ENCODE results near the gene TMEM269.

Gene TMEM269

GRCh38 chr1:42825036-42825851, 40.5 kb downstream of the TMEM269 start:
- no peak for DNase-seq

GRCh38 chr1:42830631-42831030, 45.8 kb downstream of the TMEM269 start:
- no peak for DNase-seq

DNA sequence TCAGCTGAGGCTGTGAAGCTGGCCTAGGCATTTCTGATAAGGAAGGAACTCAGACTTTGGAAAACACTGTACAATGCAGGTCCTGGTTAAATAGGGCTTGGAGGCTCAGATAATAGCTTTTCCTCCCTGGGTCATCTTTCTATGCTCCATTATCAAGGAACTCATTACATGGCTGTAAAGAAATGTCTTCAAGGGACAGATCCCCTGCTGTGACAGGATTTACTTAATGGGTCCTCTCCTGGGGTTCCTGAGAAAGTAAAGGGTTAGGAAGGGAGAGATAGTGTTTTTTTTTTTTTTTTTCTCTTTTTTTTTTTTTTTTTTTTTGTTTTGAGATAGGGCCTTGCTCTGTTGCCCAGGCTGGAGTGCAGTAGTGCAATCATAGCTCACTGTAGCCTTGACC, 46.5 kb downstream of the TMEM269 start:
- no peak for DNase-seq

DNA sequence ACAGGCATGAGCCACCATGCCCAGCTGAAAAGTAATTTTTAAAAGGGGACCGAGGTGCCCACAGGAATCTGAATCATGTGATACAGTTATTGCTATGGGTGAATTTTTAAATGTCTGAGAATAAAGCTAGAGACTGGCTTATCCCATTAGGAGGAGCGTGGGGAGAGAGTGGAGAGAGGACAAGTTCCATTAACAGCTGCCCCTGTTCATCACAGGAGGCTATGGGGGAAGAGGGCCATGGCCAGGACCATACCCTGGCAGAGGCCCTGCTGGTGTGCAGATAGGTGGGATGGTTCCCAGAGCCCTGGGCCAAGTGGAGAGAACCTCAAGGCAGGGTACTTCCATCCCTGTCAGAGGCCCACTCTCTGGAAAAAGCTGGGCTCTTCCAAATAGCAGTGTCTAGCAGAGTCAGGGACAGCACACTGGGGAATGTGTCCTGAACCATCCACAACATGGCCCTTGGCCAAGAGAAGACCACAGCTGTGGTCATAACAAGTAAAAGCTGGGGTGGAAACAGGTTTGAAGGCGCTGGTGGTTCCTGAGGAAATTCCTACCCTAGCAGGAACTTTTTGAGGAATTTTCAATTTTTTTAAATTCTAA, 48.0 kb downstream of the TMEM269 start:
- DNase-seq, result no peak

DNA sequence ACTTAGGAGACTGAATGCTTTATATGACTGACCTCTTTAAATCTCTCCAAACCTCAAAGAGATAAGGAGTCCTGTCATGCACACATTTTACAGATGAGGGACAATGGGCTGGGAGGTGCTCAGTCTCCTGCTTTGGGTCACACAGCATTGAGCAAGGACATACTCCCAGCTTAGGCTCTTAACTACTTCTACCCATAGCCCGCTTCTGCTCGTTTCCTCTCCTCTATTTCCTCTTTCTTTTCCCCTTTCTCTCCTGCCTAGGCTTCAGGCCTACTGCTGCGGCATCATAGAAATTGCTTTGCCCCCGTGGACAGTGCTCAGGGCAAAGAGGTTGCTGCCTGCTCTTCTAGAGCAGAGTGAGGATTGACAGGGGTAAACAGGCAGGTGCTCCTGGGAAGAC, 49.2 kb downstream of the TMEM269 start:
- no peak for DNase-seq

DNA sequence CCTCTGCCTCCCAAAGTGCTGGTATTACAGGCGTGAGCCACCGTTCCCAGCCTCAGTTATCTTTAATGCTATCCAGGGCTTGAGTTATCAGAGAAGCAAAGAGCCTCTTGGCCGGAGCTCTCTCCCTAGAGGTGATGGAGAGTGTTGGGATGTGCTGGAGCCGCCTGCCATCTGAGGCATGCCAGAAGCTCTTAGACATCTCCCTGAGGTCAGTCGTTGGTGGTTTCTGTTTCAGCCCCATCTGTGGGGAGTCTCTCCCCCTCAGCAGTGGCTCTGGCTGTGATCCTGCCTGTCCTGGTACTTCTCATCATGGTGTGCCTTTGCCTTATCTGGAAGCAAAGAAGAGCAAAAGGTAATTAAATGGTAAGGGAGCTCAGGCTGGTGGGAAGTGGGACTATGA, 50.0 kb downstream of the TMEM269 start:
- DNase-seq, result no peak

GRCh38 chr1:42835422-42835821, 50.6 kb downstream of the TMEM269 start:
- DNase-seq, result no peak

- DNase-seq, result no peak
Observed at GRCh38 chr1:42837709-42838108, 52.9 kb downstream of the TMEM269 start.

DNA sequence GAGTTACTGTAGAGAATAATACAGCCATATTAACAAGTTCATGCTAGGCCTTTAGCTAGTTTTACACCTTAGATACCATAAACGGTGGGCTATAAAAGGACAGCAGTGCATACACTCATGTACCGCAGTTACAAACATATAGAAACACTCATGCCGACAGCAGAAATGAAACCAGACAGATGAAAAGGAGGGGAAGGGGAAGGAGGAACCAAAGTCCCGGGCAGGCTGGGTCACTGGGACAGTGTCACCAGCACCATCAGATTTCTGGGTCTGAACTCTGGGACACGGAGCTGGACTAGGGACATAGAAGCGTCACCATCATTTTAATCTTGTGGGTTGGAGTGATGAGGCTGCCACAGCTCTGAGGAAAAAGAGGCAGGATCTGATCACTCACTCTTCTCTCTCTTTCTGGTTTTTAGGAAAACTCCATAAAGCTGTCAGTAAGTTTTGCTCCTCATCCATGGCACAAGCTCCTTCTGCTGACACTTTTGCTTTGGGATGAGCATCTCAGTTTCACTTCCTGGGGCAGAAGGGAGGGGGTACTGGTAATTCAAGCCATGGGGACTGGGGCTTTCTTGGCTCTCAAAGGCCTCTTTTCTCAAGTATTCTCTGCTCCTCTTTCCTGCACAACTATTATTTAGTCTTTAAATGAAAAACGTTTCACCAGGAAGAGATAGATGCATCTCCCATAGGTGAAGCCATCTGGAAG, 53.8 kb downstream of the TMEM269 start:
- no peak for DNase-seq

- DNase-seq, result no peak
Observed at GRCh38 chr1:42841010-42841409, 56.2 kb downstream of the TMEM269 start.

DNA sequence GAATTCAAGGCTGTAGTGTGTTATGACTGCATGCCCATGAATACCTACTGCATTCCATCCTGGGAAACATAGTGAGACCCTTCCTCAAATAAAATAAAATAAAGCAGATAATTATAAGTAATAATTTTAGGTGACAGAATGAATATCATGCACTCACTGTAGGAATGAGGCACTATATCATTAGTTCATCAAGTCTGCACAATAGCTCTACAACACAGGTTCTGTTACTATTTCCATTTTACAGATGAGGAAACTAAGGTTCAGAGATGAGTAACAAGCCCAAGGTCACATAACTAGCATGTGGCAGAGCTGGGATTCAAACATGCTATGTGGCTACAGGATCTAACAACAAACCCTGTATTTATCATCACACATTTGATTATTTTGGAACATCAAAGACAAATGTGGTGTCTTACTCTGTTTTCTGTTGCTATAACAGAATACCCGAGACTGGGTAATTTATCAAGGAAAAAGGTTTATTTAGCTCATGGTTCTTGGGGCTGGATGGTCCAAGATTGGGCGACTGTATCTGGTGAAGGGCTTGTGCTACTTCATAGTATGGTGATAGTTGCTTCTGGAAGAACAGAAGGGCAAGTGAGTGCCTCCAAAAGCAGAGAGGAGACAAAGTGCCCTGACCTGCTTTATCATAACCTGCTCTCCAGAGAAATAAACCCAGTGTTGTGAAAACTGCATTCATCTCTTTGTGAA, 56.8 kb downstream of the TMEM269 start:
- DNase-seq, result no peak

GRCh38 chr1:42844592-42845140, 59.9 kb downstream of the TMEM269 start:
- no peak for DNase-seq

- DNase-seq, result no peak
Observed at GRCh38 chr1:42845193-42845592, 60.4 kb downstream of the TMEM269 start.

DNA sequence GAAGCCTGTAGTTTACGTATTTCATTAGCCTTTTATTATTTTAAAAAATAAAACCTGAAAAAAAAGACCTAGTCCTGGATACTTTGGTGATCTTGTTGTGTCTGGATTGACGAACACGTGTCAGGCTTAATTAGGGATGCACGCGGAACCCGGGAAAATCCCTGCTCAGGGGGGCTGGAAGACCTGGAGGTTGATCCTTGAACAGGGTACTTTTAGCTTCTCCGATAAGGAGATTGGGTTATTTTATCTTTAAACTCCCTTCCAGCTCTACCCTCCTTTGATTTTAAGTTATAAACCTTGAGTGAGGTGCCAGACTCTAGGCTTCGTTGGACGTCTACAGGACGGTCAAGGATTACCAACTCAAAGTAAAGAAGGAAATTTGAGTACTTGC, 61.1 kb downstream of the TMEM269 start:
- DNase-seq, result no peak

- DNase-seq, result peak; percentile 99
Observed at GRCh38 chr1:42846257-42847110, 61.7 kb downstream of the TMEM269 start, which contains the start of gene ZNF691. TSS of gene ZNF691 (plus strand) at chr1:42846613. CDS start at chr1:42849659, 3,046 bp downstream.

DNA sequence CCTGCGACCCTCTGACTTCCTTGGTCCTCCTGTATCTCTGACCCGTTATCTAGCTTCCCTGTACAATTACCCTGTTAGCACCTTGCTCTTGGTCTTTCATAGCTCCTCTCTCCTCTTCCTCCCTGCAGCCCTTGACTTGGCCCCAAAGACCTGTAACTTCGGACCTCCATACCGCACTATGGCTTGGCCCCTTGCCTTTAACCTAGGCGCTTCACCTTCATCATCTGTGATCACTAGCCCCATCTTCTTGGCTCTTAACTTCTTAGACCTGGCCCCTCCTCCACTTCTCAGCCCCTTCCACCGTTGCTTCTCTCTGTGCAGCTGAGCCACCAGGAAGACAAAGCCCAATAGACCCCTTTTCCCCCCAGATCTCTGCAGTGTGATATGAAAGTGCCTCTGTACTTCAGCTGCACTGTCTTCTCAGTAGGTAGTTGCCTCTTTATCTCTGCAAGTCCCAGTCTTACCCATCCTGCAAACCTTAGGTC, 62.4 kb downstream of the TMEM269 start:
- no peak for DNase-seq

GRCh38 chr1:42847721-42848460, 63.1 kb downstream of the TMEM269 start:
- DNase-seq, result no peak

DNA sequence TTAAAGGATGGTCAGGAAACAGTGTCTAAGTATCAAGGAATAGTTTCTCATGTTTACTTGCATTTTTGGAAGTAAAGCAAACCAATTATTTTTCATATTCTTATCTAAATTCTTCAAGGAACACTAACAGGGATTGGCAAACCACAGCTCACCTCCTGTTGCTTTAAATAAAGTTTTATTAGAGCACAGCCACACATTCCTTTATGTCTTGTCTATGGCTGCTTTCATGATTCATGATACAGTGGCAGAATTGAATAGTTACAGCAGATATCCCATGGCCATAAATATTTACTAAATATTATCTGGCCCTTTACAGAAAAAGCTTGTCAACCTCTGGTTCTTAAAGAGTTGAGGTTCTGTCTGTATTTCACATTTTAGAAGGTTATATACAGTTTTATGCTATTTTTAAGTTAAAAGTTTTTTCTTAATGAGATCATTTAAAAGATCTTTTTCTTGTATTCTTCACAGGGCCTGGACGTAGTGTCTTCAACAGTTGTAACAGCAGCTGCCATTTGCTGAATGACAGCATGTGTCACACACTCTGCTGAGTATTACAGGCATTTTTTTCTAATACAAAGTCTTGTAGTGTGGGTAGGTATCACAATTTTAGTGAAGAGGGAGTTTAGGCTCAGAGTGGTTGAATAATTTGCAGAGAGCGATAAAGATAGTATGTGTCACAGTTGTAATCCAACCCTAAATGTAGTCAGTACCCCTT, 64.2 kb downstream of the TMEM269 start:
- no peak for DNase-seq

DNA sequence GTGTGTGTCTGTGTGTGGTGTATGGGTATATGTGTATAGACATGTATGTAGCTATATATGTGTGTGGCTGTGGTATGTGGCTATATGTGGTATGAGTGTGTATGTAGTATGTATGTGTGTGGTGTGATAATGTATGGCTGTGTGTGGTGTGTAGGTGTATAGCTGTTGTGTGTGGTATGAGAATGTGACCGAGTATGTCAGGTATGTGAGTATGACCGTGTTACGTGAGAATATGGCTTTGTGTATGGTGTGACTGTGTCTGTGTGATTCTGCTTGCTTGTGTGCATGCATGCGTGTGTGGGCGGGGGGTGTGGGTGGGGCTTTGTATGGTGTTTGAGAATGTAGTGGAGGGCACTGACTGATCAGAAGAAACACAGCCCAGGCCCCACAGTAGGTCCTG, 65.2 kb downstream of the TMEM269 start:
- DNase-seq, result no peak

Measured in NCI-H2029 (cell line).